ENCODE measurements around the gene KIAA0825. TPM values are rescaled to one million over a fixed set of nuclear protein-coding genes. Genes with fewer than 3 reads are reported as not detected.
A peak's percentile ranks its signal among the peaks of the same experiment; 100 is the strongest.

The KIAA0825 gene
- total and polyA plus RNA-seq, 2 of the 8 experiments (the other 6 are each of a cell fraction or from before 2014, with no cell fraction given) = 0.60 to 1.0 TPM

DNA sequence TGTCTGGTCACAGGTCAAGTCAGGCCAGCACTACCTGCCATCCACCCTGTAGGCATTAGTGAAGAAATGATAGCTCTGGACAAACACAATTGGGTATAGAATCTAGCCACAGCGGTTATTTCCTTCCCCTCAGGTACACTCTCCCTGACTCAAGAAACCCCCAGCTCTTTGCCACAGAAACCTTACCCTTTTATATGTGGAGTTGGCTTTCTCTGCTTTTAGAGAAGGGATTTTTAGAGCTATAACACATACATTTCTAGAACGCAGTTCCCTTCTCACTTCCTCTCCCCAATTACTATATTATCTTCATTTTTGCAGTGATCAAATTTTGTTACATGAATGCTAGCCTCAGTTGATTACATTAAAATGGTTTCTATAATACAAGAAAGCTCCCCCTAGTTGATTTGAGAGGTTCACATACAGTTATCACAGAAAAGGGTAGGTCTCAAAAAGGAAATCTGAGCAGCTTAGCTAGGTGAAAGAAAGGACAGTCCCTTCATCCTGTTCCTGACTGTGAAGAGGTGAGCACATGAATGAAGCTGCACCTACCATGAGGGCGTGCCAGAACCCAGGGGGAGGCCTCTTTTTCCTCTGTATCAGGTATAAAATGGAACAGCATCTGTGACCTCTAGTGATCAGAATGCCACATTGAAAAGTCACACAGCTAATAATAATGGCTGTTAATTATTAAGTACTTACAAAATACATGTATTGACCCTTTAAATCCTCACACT is 425.6 kb downstream of the KIAA0825 start:
- TF ChIP-seq RXRA (IDR thresholded peaks at IDR 0.05; ENCODE audit: insufficient read depth, low read depth, low read length) (no peak), RAD21 (IDR thresholded peaks at IDR 0.05 in 1 of 2, conservative IDR thresholded peaks at IDR 0.05 in 1 of 2; ENCODE audit: low read depth in 2 of 2, low read length in 2 of 2) (peak in 1 of 2 experiments; percentile 12; a peak in 1 of 4 replicates), TCF12 (IDR thresholded peaks at IDR 0.05; ENCODE audit: low read depth, low read length) (no peak)
- no peak overlapping the region for H4K91ac ChIP-seq (replicated peaks; ENCODE audit: insufficient read length, low read length)
- H3K4me2 ChIP-seq (ENCODE audit: insufficient read depth in 1 of 2, low read depth in 2 of 2, low read length in 2 of 2) = no peak overlapping the region
- H3K4ac ChIP-seq (replicated peaks; ENCODE audit: insufficient read length, low read depth, low read length) = no peak overlapping the region
- no peak for DNase-seq (ENCODE audit: low read depth in 1 of 2, low spot score in 2 of 2)
- ChIA-PET CTCF (ENCODE audit: partially characterized antibody) (interaction anchor here (1.1 to 2.2 kb wide), 7 partner anchors 10 to 50 kb away, joined by 3 to 10 read pairs (median 4); no protein-coding TSS in a partner anchor), POLR2A (ENCODE audit: partially characterized antibody) (no interaction called here)
- no peaks in the 10 kb centered on the region for H3K9me3 ChIP-seq (ENCODE audit: insufficient read depth in 2 of 2, low read depth in 1 of 2, low read length in 1 of 2)
- no peak overlapping the region for H3K18ac ChIP-seq (ENCODE audit: extremely low read depth, low read length)
- H4K5ac ChIP-seq (ENCODE audit: insufficient read length, low read depth, low read length) = no peak overlapping the region
- H2AK5ac ChIP-seq (ENCODE audit: low read depth, low read length) = no peak overlapping the region
- no peak overlapping the region for H3K4me3 ChIP-seq (ENCODE audit: extremely low read depth in 1 of 4, insufficient read depth in 2 of 4, low read depth in 3 of 4, low read length in 4 of 4)
- no peak overlapping the region for H3K27ac ChIP-seq (ENCODE audit: low read depth, low read length)
- no peak overlapping the region for H2AFZ ChIP-seq (ENCODE audit: low read length)
- no peak overlapping the region for H3K56ac ChIP-seq (replicated peaks; ENCODE audit: insufficient read length, low read depth, low read length)
- peaks cover 2 to 7% of the 10 kb centered on the region in 2 experiments for H4K20me1 ChIP-seq (replicated peaks in 1 of 2; ENCODE audit: control insufficient read depth in 1 of 2, insufficient read depth in 2 of 2, low read length in 2 of 2)
- no peaks in the 10 kb centered on the region for H3K23me2 ChIP-seq (ENCODE audit: low read depth, low read length)
- H3K79me2 ChIP-seq (ENCODE audit: control insufficient read depth in 1 of 2, insufficient read depth in 2 of 2, low read length in 2 of 2) = peaks cover 0 to 2% of the 10 kb centered on the region in 2 experiments; a peak in 1 of 4 replicates
- WGBS, 2 experiments (ENCODE audit: extremely low coverage in 1 of 2, insufficient coverage in 1 of 2, insufficient read length in 1 of 2, insufficient replicate concordance in 2 of 2, low coverage in 1 of 2, low lambda C conversion rate in 2 of 2, missing lambda C conversion rate in 1 of 2) = 71% methylated on average over 3 of the region's 3 CpGs; no CpG with 5 or more reads in 1 of the 2 experiments
- H3K79me1 ChIP-seq (ENCODE audit: low read depth, low read length) = peaks cover 3% of the 10 kb centered on the region; the same call in 1 of the 2 replicates
- H3K36me3 ChIP-seq (ENCODE audit: control insufficient read depth in 2 of 4, insufficient read depth in 4 of 4, low read length in 3 of 4) = no peaks in the 10 kb centered on the region
- no peak overlapping the region for H2BK120ac ChIP-seq (replicated peaks; ENCODE audit: low read depth, low read length)
- no peak overlapping the region for H2BK12ac ChIP-seq (ENCODE audit: low read depth, low read length)
- no peak overlapping the region for H3K14ac ChIP-seq (ENCODE audit: insufficient read length)
- H2BK5ac ChIP-seq (ENCODE audit: low read depth, low read length) = no peak overlapping the region
- no peak overlapping the region for H4K8ac ChIP-seq (ENCODE audit: extremely low read depth, insufficient read depth, low read length)
- H2BK15ac ChIP-seq (ENCODE audit: low read length) = no peak overlapping the region
- no peak overlapping the region for H2BK20ac ChIP-seq (ENCODE audit: low read length)
- no peak overlapping the region for H3K23ac ChIP-seq (ENCODE audit: insufficient read length)
- H3K4me1 ChIP-seq (replicated peaks in 1 of 4; ENCODE audit: control insufficient read depth in 3 of 4, insufficient read depth in 4 of 4, low read length in 3 of 4) = peaks cover 0 to 8% (median 3%) of the 10 kb centered on the region in 4 experiments; a peak in 3 of 7 replicates
- H3K27me3 ChIP-seq (replicated peaks in 1 of 4; ENCODE audit: control insufficient read depth in 3 of 4, extremely low read depth in 1 of 4, insufficient read depth in 3 of 4, low read length in 3 of 4) = no peaks in the 10 kb centered on the region
- H3K9ac ChIP-seq (replicated peaks in 1 of 4; ENCODE audit: extremely low read depth in 1 of 4, low read depth in 3 of 4, low read length in 3 of 4) = no peak overlapping the region
- no peak for FAIRE-seq
